Measurements from ENCODE around the gene MSX1.
A peak's percentile ranks its signal among the peaks of the same experiment; 100 is the strongest.

The MSX1 gene

DNA sequence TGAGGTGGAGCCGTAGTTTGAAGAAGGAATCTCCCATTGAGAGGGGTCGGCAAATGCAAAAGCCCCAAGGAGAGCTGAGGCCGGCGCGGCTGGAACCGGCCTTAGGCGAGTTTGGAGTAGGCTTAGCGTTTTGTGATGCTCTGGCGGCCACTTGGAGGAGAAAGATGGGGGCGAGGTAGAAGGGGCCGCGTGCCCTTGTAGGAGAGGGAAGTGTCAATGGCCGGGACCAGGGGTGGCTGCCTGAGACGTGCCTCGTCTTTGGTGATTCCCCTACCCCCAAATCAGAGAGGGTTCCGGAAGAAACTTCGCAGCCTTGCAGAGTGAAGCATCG, 11.7 kb downstream of the MSX1 start:
- no peak for DNase-seq

DNA sequence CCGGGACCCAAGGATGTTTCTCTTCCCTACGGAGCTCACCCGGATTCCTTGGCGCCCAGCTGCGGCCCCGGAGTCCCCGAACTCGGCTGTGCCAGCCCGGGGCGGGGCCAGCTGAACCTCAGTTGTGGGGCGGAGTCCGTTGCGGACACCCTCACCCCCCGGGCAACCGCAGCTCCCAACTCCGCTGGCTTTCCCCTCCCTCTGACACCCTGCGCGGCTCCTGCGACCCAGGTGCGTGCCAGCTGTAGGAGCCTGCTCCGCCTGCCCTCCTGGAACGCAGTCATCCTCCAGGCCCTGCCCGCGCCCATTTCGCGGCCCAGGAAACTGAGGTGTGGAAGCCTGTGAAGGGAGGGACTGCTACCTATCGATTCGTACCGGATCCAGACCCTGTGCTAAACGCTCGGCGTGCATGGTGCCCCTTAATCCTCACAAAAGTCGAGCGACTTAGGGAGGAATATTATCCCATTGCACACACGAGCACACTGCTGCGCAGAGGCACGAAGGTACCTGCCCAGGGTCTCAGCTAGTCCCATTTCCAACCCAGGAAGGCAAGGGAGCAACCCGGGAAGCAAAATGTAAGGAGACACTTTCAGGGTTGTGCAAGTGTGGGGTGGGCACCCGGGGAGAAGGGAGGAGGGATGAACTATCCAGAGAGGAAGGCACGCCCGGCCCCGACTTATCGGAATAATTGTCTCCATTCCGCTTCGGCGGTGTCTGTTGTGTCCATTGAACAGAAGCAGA, 12.3 kb downstream of the MSX1 start:
- DNase-seq = no peak

DNA sequence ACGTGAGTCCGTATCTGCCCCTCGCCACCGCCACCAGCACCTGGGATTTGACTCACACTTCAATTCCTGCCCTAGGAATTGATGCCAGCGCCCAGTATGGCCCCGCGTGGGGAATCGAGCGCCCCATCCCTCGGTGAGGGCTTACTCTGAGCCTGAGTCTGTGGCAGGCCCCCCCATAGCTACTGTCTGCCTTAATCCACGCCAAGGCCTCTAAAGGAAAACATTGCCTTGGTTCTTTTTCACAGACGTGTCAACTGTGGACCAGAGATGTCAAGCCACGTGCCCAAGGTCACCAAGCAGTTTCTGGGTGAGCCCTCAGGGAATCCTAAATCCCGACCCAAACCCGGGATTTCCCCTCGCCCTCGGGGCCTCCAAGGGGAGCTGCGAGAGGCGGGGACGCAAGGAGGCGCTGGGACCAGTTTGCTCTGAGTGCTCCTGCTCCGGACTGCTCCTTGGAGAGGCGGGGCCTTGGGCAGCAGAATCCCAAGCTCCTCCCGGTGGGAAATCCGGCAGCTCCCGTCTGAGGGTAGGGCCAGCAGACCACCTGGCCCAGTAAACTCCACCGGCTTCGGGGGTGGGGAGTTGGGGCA, 12.9 kb downstream of the MSX1 start:
- DNase-seq = no peak

DNA sequence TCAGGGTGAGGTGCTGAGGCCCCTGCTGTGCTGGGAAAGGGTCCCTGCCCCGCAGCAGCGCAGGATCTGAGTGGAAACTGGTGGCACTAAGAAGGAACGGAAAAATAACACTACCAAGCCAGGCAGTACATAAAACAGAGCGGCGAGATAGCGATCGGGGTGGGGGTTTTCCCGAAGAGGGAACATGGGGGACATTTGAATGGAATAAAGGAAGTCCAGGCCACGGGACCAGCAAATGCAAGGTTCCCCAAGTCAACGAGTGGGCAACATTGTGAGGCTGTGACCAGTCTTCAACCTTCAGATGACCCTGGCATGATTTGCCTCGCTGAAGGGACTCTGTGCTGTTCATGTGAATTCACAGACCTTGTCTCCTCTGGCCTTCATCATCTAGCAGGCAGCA, 13.7 kb downstream of the MSX1 start:
- DNase-seq = no peak

DNA sequence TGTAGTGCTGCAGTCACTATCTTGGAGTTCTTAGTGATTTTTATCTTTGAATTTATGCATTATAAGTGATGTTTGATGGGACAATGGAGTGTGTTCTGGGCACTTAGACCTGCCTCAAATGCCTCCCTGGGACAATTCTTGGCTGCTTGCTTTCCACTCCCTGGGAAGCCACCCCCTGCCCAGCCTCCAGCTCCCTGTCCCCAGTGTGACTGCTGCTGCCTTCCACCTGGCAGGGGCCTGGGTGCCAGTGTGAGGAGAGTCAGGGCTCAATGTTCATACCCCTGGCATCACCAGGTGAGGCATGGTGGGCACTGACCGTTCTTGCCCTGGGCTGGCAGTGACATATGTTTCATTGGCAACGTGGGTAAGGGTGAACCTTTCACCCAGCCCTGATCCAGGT, 14.8 kb downstream of the MSX1 start:
- DNase-seq = no peak

DNA sequence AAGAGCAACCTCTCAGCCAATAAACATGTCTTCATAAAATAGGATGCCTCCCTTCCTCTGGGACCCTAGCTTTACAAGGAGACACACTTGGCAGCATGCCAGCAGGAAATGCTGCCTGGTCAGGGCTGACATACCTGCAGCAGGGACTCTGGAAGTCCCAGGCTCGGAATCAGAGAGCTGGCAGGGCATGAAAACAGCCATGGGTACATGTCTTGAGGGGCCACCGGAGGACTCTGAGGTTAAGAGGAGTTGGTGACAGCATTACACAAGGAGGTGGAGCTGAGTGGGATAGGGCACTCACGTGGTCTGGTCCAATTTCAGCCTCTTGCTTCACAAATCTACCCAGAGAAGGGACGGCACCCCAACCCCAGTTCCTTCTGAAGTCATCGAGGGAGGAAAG, 15.7 kb downstream of the MSX1 start:
- peak in 1 of 2 experiments; percentile 10 for DNase-seq

DNA sequence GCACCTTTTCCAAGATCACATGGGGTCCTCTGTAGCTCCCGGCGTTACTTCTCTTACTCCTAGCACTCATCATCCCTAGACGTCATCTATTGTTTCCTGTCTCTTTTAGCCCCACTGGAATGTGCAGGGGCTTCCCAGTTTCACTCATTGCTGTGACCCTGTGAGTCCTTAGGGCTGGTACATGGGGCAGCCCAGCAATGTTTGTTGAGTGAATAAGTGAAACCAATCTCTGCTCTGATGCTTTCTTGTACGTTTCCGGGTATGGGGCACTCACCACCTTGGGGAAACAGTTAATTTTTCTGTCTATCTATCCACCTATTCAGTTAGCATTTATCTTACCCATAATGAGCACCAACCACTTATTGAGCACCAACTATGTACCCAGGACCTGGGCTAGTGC, 16.1 kb downstream of the MSX1 start:
- no peak for DNase-seq

DNA sequence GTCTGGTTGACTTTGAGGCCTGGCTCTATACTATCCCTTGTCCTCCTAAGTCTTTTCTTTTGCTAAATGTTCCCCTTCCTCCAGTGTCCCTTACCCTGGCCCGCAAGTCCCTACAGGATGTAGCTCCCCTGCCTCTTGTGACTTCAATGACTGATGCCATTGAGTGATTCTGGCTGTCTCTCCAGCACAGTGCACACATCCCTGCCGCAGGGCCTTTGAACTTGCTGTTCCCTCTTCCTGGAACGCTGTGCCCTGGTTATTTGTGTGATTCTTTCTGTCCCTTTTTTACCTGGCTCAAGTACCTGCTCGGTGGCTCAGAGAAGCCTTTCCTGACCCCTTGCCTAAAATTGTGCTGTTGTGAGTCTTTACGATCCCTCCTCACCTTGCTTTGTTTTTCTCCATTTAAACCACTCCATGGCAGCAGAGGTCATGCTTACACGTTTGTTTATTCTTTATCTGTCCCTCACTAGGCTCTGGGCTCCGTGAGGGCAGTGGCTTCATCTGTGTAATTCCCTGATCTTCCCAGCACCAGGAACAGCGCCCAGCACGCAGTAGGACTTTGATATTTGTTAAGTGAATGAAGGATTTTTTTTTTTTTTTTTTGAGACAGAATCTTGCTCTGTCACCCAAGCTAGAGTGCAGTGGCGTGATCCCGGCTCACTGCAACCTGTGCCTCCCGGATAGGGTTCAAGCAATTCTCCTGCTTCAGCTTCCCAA, 17.6 kb downstream of the MSX1 start:
- no peak for DNase-seq

DNA sequence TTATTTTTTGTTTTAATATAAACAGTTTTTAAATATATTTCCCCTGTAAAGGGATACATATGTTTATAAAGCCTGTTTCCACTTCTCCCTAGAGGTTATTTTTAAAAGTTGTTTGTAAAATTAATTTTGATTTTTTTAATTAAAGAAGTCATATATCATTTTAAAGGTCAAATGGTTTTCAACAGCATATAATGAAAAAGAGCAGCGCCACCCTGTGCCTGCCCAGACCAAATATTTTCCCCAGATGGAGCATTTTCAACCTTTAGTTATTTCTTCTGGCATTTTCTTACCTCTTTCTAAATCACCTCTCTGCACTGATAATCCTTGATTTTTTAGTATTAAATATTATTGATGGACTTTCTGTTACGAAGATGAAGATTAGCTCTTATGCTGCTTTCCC, 21.0 kb downstream of the MSX1 start:
- DNase-seq = no peak

DNA sequence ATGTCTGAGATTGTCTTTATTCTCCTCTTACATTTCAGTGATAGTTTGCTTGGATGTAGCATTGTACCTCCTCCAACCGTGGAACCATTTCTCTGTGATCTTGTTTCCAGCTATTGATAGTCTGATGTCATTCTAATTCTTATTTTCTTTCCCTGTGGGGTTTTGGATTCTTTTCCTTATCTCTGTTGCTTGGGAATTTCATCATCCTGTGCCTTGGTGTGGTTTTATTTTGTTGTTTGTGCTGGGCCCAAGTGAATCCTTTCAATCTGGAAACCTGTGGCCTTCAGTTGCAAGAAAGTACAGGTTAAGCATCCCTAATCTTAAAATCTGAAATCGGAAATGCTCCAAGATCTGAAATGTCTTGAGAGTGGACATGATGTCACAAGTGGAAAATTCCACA, 22.0 kb downstream of the MSX1 start:
- DNase-seq = no peak

DNA sequence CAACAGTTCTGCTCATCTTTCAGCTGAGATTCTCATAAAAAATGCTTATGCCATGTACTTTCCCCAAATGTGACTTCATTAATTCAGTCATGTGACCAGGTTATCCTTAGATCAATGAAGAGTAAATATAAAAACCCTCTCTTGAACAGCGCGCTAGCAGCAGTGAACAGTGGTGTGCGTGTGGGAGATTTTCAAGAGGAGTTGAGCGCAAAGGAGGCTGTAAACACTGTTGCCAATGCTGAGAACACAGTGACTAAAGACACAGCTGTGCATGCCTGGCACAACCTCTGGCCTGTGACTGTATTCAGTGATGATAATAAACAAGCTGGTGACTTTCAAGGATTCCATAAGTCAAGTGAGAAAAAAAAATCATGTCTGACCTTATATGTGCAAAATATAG, 25.1 kb downstream of the MSX1 start:
- no peak for DNase-seq

DNA sequence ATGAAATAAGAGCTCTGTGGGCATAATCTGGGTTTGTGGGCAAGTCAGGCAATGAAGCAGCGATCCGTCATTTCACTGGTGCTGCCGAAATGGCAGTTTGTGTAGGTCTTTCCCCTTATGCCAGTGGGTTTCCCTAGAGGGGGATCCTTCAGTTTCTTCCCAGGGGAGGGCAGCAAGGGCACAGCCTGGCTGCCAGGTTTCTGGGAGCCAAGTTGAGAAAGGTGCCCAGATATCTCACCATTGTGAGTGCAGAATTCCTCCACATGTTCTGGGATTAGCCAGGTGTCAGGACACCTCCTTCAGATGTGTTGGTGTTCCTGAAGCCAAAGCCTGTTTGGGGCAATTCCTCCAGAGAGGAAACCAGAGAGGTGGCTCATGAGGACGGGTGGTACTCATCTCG, 28.0 kb downstream of the MSX1 start:
- DNase-seq = no peak

DNA sequence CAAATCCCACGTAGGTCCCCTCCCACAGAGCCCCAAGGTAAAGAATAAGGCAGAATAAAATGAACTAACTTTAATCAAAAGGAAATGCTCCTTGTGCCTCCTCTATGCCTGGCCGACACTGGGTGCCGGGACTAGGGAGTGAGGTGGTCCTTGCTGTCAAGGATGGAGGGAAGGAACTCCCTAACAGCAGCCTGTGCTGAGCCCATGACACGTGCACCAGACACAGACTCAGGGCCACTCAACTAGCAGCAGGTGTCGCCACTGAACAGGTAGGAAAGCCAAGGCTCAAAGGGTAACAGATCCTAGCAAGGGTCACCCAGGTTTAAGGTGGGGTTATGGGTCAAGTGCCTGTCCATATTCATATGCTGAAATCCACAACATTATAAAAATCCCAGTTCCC, 29.2 kb downstream of the MSX1 start:
- DNase-seq = no peak

DNA sequence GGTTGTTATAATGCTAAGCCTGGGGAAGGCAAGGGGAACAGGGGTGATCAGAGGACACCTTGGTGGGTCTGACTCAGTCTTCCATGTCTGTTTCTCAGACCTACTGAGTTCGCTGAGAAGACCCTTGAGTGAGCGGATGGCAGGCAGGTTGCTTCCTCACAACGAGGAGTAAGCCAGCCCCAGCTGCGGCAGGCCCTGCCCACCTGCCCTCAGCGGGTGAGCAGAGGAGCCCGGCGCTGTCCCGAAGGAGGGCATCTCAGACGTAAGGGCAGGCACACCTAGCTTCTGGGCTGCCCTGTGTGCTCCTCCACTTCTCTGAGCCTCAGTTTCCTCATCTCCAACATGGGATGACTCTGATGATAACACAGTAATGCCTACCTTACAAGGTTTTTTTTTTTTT, 30.3 kb downstream of the MSX1 start:
- DNase-seq = no peak

DNA sequence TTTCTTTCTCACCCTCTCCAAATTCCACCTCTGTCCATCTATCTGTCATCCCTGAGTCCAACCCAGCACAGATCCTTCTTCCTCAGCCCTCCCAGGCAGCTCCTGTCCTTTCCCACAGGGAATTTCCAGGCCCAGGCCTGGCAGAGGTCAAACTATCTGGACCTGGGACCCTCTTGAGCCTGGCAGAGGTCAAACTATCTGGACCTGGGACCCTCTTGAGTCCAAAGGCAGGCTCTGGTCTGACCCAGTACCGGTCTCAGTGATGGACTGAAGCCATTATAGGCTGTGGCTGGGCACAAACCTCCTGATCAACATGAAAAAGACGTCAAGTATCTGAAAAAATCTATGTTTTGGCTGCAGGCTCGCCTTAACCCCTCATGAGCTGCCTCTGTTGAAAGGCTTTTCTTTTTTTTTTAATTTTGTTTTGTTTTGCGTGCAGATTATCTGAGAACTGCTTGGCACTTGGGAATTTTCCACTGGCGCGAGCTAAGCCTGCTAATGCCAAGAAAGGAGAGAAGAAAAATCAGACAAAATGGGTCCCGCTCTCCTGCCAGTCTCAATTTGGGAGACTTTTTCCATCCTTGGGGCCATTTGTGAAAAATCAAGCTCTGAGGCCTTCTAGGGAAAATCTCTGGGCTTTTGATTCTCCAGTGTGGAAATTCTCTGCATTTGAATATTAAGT, 31.2 kb downstream of the MSX1 start:
- no peak for DNase-seq

DNA sequence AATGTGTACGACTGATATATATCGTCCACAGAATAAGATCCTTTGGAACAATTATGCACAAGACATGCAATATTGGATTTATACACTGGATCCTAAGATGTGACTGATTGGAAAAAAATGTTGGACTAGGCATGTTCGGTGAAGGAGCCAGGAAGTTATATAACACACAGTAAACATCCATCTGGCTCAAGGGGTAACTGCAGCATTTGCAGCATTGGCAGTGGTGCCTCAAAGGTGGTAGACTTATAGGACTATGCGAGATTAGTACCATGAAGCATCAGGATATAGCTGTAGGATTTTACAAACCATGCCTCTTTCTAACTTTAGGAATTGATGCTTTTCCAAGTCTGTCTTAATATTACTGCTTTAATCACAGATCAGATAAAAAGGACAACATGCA, 34.3 kb downstream of the MSX1 start:
- no peak for DNase-seq

DNA sequence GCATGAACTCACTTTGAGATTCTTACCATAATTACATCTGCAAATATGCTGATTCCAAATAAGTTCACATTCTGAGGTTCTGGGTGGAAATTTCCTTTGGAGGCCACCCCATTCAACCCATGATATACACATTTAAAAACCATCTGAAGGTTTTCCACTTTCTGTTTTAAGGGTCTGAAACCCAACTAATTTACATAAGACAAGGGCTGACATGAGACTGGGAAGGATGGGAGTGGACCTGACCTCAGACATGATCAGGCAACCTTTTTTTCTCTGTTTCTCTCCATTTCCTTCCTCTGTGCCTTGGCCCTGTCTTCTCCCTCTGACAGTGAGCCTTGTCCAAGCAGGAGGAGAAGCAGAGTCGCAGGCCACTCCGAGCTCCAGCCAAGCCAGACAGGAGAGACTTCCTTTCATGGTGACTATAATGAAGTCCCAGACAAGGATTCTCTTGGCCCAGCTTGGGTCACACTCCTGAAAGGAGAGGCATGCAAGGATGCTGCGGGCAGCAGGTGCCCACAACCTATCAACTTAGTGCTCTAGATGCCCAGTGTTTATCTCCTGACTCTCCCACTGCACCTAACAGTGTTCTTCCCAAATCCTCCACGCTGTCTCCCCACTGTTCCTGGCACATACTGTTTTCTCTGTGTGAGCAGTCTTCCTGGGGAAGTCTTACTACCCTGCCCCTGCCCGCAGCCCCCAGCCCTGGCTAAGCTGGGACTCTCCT, 39.9 kb downstream of the MSX1 start:
- no peak for DNase-seq

DNA sequence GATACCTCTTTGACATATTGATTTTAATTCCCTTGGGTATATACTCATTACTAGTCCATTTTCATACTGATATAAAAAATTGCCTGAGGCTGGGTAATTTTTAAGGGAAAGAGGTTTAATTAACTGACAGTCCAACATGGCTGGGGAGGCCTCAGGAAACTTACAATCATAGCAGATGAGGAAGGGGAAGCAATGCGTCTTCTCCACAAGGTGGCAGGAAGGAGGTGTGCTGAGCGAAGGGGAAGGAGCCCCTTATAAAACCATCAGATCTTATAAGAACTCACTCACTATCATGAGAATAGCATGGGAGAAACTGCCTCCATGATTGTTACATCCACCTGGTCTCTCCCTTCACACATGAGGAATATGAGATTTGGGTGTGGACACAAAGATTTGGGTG, 42.4 kb downstream of the MSX1 start:
- no peak for DNase-seq

DNA sequence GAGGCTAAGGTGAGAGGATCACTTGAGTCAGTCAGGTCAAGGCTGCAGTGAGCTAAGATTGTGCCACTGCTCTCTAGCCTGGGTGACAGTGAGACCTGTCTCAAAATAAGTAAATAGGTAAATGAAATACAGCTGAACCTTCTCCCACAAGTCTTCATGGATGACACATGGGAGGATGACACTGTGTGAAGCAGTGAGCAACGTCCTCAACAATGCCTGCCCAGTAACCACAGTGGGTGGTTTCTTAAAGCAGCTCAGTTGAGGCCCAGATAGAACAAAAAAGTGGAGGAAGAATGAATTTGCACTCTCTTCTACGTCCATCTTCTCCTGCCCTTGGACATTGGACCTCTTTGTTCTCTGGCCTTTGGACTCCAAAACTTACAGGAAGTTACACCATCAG, 52.7 kb downstream of the MSX1 start:
- no peak for DNase-seq

DNA sequence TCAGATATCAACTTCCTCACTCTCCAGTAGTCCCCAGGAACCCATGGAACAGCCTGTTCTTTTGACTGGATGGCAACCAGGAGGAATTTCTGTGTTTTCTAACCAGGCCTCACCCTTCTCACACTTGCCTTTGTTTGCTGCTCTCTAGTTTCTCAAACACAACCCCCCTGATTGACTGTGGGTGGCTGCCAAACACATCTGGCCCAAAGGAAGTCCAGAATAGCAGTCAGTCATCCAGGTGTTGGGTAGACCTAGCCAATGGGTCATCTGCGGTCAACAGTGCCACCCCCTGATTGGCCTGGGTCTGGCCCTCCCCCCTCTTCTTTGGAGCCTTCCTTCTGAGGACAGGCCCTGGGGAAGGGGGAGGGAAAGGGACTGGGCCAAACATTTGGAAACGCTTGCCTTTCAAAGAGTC, 53.7 kb downstream of the MSX1 start:
- DNase-seq = no peak
